Measurements from ENCODE around the gene ST6GALNAC3.

Gene ST6GALNAC3

DNA sequence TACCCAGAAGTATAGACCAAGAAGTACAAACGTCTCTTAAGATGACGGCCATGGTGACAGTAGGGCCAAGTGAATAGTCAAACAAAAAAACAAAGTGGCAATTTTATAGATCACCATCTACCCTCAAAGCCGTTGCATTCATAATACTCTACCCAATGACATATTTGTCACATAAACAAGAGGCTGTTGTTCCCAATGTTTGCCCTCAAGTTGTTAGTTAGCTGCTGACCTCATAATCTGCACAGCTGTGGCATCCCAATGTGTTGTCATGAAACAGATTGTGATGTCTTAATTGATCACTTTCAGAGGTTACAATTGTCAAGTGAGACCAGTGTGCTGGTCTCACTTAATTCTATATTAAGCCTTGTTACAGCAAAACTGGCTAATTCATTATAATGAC lies 333.8 kb downstream of the ST6GALNAC3 start:
- in situ Hi-C loops (cut with MboI; ENCODE audit: low sequenced_read_pairs): no loop called here

GRCh38 chr1:76410499-76410898 lies 336.0 kb downstream of the ST6GALNAC3 start:
- in situ Hi-C loops (cut with MboI; ENCODE audit: low sequenced_read_pairs): no loop called here

DNA sequence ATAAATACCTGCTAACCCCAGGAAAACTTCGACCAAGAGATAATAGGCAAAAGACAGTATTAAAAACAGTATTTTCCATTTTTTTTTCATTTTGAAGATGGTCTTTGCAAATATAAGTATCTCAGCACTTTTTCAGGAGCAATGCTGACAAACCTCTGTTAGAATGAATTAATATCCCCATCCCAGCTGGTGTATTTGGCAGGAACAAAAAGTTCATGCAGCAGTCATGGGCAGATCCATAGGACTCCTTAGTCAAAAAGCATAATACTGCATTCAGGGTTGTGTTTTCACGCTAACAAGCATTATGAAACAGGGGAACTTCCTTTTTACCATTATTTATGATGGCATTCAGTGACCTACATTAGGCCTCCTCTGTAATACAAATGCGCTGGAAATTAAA lies 344.0 kb downstream of the ST6GALNAC3 start:
- in situ Hi-C loops (cut with MboI; ENCODE audit: low sequenced_read_pairs): no loop called here

- in situ Hi-C loops (cut with MboI; ENCODE audit: low sequenced_read_pairs): no loop called here
Measured at GRCh38 chr1:76419603-76420002, 345.1 kb downstream of the ST6GALNAC3 start.

- in situ Hi-C loops (cut with MboI; ENCODE audit: low sequenced_read_pairs): no loop called here
Measured at GRCh38 chr1:76425201-76426145, 350.9 kb downstream of the ST6GALNAC3 start.

DNA sequence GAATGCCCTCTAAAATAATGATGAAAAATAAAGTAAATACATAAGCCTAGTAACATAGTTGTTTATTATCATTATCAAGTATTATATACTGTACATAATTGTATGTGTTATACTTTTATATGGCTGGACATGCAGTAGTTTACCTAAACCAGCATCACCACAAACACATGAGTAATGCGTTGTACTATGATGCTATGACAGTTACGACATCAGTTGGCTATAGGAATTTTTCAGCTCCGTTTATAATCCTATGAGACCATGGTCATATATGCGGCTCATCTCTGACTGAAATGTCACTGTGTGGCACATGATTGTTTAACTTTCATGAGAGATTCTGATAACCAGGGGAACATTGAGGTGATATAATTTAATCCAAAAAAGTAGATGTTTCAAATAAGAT lies 352.1 kb downstream of the ST6GALNAC3 start:
- in situ Hi-C loops (cut with MboI; ENCODE audit: low sequenced_read_pairs): no loop called here

- in situ Hi-C loops (cut with MboI; ENCODE audit: low sequenced_read_pairs): no loop called here
Measured at GRCh38 chr1:76428028-76428427, 353.5 kb downstream of the ST6GALNAC3 start.

DNA sequence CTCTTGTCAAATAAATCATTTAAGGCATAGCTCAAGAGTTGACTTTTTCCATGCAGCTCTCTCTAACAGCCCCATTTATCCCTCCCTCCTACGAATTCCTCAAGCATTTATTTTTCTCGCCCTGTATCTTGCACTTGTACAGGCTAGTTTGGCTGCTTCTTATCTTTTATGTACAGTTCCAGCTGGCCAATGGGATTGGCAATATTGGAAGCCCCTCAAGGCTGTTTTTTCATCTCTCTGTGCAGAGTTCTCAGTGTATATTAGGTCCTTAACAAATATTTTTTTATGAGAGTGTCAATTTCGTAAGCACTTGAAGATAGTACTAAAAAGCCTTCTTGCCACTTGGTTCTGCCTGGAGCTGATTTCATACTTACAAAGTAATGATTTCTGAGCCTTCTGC lies 356.0 kb downstream of the ST6GALNAC3 start:
- in situ Hi-C loops (cut with MboI; ENCODE audit: low sequenced_read_pairs): no loop called here

- in situ Hi-C loops (cut with MboI; ENCODE audit: low sequenced_read_pairs): no loop called here
Measured at GRCh38 chr1:76433526-76433925, 359.0 kb downstream of the ST6GALNAC3 start.

DNA sequence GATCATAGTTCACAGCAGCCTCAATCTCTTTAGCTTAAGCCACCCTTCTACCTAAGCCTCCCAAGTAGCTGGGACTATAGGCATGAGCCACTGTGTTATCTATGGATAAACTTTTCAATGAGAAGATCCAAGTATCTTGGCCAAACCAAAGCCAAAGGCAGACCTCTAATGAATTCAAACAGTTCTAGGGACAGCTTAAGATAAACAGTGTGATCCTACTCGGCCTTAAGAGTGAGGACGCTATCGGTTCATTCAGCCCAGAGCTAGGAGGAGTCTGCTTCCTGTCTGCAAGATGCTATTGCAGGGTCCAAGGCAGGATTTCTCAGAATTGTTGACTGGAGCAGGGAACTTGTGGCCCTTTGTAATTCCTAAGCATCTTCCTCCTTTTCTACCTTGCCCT lies 368.7 kb downstream of the ST6GALNAC3 start:
- in situ Hi-C loops (cut with MboI; ENCODE audit: low sequenced_read_pairs): no loop called here

DNA sequence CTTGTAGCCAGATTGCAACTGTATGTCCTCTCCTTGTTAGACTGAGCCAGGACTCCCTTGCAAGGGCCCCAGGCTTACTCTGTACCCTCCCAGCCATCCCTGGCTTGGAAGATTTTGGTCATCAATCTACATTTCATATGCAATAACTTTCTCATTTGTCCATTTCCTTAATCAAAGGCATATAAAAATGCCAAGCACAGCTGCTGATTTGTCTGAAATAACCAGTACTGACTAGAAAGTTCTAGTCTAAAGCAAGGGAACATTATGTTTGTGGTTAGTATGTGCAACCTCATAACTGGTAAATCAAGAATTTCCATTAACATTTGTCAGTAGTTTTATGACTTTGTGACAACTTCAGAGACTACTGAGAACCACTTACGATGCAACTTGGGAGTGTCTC lies 370.2 kb downstream of the ST6GALNAC3 start:
- in situ Hi-C loops (cut with MboI; ENCODE audit: low sequenced_read_pairs): no loop called here

GRCh38 chr1:76450229-76450628 lies 375.7 kb downstream of the ST6GALNAC3 start:
- in situ Hi-C loops (cut with MboI; ENCODE audit: low sequenced_read_pairs): no loop called here

DNA sequence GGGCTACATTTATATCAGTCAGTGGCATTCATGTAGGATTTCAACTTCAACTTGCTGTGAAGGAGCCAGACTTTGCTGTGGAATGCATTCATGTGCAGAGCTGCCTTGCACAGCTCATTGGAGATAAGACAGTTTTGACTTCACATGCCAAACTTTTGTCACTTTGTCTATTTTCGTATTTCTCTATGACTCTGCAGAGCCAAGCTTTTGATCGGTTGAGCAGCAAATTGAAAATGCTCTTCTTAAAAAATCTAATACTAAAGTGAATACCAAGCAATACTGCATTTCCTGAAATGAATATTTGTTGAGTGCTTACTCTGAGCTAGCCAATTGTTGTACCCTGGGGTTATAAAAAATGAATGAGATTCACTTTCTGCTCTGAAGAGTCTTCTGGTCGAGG lies 388.7 kb downstream of the ST6GALNAC3 start:
- in situ Hi-C loops (cut with MboI; ENCODE audit: low sequenced_read_pairs): no loop called here

DNA sequence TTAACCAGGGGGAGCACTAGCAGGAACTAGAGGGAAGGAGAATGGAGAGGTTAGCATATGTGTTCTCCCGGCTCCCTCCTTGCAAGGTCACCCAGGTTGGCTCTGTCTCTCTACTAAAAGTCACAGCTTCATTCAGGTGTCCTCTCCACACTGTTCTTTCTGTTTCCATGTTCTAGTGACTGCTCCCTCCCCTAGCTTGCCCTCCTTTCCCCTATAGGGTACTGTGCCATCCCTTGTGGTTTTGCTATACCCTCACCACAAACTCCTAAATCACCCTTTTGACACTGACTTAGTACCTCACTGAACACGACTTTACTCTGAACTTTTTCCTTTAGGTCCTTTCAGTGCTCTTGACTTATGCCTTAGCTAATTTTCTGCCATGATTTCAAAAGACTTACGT lies 389.3 kb downstream of the ST6GALNAC3 start:
- in situ Hi-C loops (cut with MboI; ENCODE audit: low sequenced_read_pairs): no loop called here

- in situ Hi-C loops (cut with MboI; ENCODE audit: low sequenced_read_pairs): no loop called here
Measured at GRCh38 chr1:76465030-76465429, 390.5 kb downstream of the ST6GALNAC3 start.

- in situ Hi-C loops (cut with MboI; ENCODE audit: low sequenced_read_pairs): no loop called here
Measured at GRCh38 chr1:76470166-76470565, 395.6 kb downstream of the ST6GALNAC3 start.

DNA sequence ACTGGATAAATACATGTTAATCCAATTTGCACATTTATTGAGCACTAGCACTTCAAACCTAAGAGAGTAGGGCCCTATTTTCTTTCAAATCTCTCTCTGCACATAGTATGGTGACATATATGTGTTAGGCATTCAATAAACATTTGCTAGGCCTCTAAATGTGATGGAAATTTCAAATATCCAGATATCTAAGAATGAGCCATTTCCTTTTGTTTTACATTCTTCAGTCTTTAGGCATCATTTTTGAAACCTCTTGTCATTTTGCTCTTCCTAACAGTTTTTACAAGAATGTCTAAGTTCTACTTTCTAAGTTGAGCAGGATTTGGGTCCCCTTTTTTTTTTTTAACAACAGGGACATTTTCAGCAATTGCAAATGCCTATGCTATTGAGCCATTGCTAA lies 397.0 kb downstream of the ST6GALNAC3 start:
- in situ Hi-C loops (cut with MboI; ENCODE audit: low sequenced_read_pairs): no loop called here

- in situ Hi-C loops (cut with MboI; ENCODE audit: low sequenced_read_pairs): no loop called here
Measured at GRCh38 chr1:76473591-76473990, 399.0 kb downstream of the ST6GALNAC3 start.

DNA sequence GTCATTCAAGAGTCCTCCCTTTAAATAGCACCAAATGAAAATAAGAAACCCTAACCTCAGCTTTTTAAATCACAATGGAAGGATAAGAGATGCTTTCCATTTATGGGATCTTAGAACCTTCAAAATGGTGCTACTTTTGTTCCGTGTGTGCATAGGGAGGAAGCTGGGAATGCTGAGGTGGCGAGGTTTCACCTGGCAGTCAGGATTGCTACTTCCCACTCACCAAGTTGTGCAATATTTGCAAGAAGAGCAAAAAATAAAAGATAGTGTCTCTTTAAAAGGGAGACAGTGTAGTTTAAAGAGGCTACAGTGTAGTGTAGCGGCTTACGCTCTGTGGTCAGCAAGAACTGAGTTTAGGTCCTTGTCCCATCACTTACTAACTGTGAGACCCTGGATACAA lies 400.4 kb downstream of the ST6GALNAC3 start:
- in situ Hi-C loops (cut with MboI; ENCODE audit: low sequenced_read_pairs): no loop called here

DNA sequence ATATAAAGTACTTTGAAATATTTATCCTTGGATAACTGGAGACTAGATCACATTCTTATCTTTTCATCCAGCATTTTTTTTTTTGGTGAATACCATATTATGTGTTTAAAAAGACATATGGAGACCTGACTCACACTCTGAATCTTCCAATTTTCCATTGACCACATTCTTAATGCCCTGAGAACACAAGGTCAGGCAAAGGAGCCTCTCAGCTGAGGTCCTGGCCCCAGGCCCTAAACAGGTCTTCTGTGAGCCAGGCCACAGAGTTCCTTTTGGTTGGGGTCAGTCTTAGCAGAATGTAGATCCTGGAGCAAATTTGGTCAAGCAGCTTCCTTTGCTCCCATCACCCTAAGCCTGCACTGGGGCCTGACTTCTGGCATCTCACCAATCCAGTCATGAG lies 402.6 kb downstream of the ST6GALNAC3 start:
- in situ Hi-C loops (cut with MboI; ENCODE audit: low sequenced_read_pairs): no loop called here

GRCh38 chr1:76480827-76481226 lies 406.3 kb downstream of the ST6GALNAC3 start:
- in situ Hi-C loops (cut with MboI; ENCODE audit: low sequenced_read_pairs): no loop called here

DNA sequence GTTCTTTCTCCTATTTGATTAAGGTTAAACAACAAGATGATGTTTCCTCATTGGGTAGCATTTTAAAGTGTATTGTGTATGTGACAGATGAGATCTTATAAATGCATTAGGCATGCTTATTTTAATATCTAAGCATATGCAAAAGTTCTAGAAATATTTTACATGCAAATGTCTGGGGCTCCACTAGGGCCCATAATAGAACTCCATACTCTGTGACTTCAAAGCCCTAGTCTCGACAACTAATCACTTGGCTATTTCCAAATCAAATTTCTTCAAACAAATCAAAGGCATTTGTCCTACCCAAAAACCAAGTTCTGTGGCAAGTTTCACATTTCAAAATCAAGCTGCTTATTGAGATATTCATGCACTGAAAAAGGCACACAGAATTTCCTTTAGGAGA lies 407.1 kb downstream of the ST6GALNAC3 start:
- in situ Hi-C loops (cut with MboI; ENCODE audit: low sequenced_read_pairs): no loop called here

GRCh38 chr1:76482272-76482671 lies 407.7 kb downstream of the ST6GALNAC3 start:
- in situ Hi-C loops (cut with MboI; ENCODE audit: low sequenced_read_pairs): no loop called here
